Measurements from ENCODE around the gene BUD23. TPM values are rescaled to one million over a fixed set of nuclear protein-coding genes. Genes with fewer than 3 reads are reported as not detected.
A peak's percentile ranks its signal among the peaks of the same experiment; 100 is the strongest.

Gene BUD23
- total RNA-seq, 4 donors from 2014 or later = 12.4 to 54.6 (median 31.5) TPM

DNA sequence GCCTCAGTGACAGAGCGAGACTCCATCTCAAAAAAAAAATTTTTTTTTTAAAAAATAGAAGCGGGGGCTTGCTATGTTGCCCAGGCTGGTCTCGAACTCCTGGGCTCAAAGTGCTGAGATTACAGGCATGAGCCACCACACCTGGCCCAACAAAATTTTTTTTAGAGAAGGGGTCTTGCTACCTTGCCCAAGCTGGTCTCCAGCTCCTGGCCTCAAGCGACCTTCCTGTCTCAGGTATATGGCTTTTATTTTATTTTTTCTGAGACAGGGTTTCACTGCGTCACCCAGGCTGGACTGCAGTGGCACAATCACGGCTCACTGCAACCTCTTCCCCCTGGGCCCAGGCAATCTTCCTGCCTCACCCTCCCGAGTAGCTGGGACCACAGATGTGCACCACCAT is 56.8 kb downstream of the BUD23 start:
- Histone ChIP-seq H3K27me3 (no peaks in the 10 kb centered on the region), H3K27ac (no peak overlapping the region), H3K4me1 (peaks cover 0 to 3% of the 10 kb centered on the region in 2 donors), H3K36me3 (no peaks in the 10 kb centered on the region), H3K4me3 (no peak overlapping the region), H3K9me3 (no peaks in the 10 kb centered on the region)
- DNase-seq = no peak
- intact Hi-C loops (cut with DNase I; ENCODE audit: low total_unique reads) = no loop called here
- TF ChIP-seq POLR2A (IDR thresholded peaks at IDR 0.05) = no peak
- TF ChIP-seq, protein P1, sequence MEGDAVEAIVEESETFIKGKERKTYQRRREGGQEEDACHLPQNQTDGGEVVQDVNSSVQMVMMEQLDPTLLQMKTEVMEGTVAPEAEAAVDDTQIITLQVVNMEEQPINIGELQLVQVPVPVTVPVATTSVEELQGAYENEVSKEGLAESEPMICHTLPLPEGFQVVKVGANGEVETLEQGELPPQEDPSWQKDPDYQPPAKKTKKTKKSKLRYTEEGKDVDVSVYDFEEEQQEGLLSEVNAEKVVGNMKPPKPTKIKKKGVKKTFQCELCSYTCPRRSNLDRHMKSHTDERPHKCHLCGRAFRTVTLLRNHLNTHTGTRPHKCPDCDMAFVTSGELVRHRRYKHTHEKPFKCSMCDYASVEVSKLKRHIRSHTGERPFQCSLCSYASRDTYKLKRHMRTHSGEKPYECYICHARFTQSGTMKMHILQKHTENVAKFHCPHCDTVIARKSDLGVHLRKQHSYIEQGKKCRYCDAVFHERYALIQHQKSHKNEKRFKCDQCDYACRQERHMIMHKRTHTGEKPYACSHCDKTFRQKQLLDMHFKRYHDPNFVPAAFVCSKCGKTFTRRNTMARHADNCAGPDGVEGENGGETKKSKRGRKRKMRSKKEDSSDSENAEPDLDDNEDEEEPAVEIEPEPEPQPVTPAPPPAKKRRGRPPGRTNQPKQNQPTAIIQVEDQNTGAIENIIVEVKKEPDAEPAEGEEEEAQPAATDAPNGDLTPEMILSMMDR (IDR thresholded peaks at IDR 0.05) = no peak

DNA sequence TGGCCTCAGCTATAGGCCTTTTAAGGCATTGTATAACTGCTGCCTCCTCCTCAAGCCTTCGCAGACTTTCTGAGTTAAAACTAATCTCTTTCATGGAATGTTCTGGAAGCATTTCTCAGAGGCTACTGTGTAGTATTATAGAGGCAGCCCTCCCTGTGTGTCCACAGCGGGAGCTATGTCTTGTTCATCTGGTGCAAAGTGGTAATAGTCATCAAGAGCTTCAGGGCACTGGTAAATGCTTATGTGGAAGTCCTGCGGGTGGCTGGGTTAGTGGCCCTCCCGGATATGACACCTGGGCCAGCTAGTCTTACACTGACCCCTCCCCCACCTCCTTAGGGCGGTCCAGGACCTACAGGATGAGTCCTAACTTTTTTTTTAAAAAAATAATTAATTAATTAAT is 57.4 kb downstream of the BUD23 start:
- Histone ChIP-seq H3K36me3 (no peaks in the 10 kb centered on the region), H3K9me3 (no peaks in the 10 kb centered on the region), H3K27ac (no peak overlapping the region), H3K4me1 (peaks cover 0 to 3% of the 10 kb centered on the region in 2 donors), H3K4me3 (no peak overlapping the region), H3K27me3 (no peaks in the 10 kb centered on the region)
- DNase-seq = peak in 1 of 2 donors; percentile 31
- TF ChIP-seq POLR2A (IDR thresholded peaks at IDR 0.05) = no peak
- TF ChIP-seq, protein P1 (IDR thresholded peaks at IDR 0.05) = no peak
- intact Hi-C loops (cut with DNase I; ENCODE audit: low total_unique reads) = no loop called here

DNA sequence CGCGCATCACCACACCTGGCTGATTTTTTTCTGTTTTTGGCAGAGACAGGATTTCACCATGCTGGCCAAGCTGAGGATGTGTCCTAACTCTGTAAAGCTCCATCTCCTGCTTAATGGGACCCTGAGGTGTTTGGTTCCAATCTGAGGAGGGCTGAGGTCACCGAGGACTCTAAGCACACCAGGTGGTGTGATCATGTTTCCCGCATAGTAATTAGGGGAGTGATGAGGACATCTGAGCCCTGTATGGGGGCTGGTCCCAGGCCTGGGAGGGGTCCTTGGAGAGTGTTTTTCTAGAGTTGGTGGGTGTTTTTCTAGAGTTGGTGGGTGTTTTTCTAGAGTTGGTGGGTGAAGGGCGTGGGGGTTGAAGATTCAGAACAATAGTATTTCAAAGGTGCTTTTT is 58.2 kb downstream of the BUD23 start:
- Histone ChIP-seq H3K4me3 (no peak overlapping the region), H3K9me3 (no peaks in the 10 kb centered on the region), H3K36me3 (no peaks in the 10 kb centered on the region), H3K4me1 (peaks cover 0 to 3% of the 10 kb centered on the region in 2 donors), H3K27ac (no peak overlapping the region), H3K27me3 (no peaks in the 10 kb centered on the region)
- no peak for DNase-seq
- intact Hi-C loops (cut with DNase I; ENCODE audit: low total_unique reads) = no loop called here
- TF ChIP-seq, protein P1 (IDR thresholded peaks at IDR 0.05) = no peak
- no peak for TF ChIP-seq POLR2A (IDR thresholded peaks at IDR 0.05)

DNA sequence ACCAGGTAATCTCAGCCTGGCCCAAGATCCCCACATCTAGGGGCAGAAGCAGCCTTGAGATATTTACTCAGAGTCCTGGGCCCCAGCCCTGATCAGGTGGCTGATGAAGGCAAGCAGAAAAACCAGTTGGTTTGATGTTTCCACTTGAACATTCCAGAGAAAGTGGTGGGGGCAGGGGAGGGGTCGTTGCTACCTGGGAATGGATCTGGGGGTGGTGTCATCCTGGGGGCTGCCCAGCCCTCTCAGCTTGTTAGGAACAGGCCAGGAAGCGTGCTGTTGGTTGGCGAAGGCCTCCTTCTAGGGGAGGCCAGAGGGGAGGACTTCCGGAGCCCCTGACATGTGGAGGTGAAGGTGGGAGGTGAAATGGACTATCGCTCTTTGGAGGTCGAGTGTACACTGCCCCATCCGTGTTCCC is 58.9 kb downstream of the BUD23 start:
- no peaks in the 10 kb centered on the region for H3K27me3 ChIP-seq
- no peak overlapping the region for H3K4me3 ChIP-seq

DNA sequence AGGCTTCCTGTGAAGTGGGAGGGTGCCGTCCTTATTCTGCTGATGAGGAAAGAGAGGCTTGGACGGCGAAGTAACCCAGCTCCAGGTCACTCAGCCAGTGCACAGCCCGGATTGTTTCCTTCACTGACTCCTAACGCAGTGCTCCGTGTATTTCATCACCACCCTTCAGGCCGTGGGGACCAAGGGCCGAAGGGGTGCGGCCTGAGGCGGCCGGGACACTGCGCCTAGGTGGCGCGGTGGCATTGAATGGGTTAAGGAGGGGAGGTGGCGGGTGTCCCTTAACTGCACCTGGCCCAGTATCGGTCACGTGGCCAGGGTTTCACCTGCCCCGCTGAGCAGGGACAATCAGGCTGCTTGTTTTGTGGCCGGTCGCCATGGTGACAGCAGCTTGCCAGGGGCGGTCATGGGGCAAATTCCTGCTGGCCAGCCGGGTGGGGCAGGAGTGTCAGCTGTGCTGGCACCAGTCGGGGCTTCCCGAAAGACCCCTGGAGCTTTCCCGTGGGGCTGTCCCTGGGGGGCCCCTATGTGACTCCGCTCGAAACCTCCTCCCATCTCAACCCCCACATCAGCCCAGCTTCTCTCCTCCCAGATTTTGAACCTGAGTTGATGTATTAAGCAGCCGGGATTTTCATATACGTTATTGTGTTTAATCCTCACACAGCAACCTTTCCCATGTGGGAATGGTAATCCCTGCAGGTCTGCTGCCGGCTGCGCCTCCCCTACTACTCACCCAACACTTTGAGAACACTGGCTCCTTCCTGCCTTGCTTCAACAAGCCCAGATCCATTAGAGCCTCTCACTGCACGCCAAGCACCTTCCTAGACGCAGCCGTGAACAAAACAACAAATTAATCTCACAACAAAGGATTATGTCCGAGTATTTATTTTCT is 59.6 kb downstream of the BUD23 start:
- Histone ChIP-seq H3K36me3 (no peaks in the 10 kb centered on the region), H3K4me3 (no peak overlapping the region), H3K9me3 (no peaks in the 10 kb centered on the region), H3K27me3 (no peaks in the 10 kb centered on the region), H3K27ac (no peak overlapping the region), H3K4me1 (no peaks in the 10 kb centered on the region)
- DNase-seq = peak in 1 of 2 donors; percentile 27
- intact Hi-C loops (cut with DNase I; ENCODE audit: low total_unique reads) = no loop called here
- no peak for TF ChIP-seq POLR2A (IDR thresholded peaks at IDR 0.05)
- TF ChIP-seq, protein P1 (IDR thresholded peaks at IDR 0.05) = no peak

More for the DNA sequence above, 58.9 kb downstream of the BUD23 start:
- intact Hi-C loops (cut with DNase I; ENCODE audit: low total_unique reads) = no loop called here
- Histone ChIP-seq H3K36me3 (no peaks in the 10 kb centered on the region), H3K9me3 (no peaks in the 10 kb centered on the region), H3K4me1 (peaks cover 0 to 3% of the 10 kb centered on the region in 2 donors), H3K27ac (no peak overlapping the region)
- TF ChIP-seq, protein P1 (IDR thresholded peaks at IDR 0.05) = no peak
- TF ChIP-seq POLR2A (IDR thresholded peaks at IDR 0.05) = no peak
- DNase-seq = no peak
